ENCODE data around the gene NUMA1. TPM values are rescaled to one million over a fixed set of nuclear protein-coding genes. Genes with fewer than 3 reads are reported as not detected.

The NUMA1 gene
- total RNA-seq, 1 donor from 2014 or later = 200 TPM

DNA sequence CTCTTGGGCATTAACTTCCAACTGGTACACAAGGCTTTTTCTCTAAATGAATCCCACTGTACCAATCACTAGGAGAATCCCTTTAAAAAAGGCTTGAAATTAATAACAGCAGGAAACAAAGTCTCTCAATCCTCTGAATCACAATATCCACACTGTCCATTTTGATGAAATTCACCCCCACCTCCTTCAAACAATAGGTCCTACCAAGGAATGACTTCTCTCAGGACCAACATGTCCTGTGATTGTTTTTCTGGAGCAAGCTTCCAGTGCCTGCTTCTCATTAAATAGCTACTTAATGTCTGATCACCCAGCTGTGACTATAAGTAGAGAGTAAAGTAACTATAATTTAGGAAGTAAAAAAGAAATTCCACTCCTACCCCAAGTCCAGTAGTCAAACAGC is 13.1 kb downstream of the NUMA1 start:
- DNase-seq (ENCODE audit: extremely low read depth, low read depth, low spot score) = no peak

DNA sequence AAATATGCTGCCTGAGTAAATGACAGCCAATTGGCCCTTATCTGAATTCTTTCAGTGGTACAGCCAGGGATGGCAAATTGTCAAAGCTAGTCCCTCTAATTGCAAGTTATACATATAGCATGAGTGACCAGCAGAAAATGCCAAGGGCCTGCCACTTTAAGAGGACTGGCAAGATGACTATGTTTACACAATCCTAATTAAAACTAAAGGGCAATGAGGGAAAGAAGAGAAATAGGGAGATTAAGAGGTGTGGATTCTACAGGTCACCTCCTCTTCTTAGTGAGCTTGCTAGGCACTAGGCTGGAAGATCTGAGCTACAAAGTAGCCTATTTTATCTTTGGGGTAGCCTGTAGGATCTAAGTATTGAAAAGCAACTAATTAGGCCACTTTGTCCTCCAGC is 13.5 kb downstream of the NUMA1 start:
- no peak for DNase-seq (ENCODE audit: extremely low read depth, low read depth, low spot score)

DNA sequence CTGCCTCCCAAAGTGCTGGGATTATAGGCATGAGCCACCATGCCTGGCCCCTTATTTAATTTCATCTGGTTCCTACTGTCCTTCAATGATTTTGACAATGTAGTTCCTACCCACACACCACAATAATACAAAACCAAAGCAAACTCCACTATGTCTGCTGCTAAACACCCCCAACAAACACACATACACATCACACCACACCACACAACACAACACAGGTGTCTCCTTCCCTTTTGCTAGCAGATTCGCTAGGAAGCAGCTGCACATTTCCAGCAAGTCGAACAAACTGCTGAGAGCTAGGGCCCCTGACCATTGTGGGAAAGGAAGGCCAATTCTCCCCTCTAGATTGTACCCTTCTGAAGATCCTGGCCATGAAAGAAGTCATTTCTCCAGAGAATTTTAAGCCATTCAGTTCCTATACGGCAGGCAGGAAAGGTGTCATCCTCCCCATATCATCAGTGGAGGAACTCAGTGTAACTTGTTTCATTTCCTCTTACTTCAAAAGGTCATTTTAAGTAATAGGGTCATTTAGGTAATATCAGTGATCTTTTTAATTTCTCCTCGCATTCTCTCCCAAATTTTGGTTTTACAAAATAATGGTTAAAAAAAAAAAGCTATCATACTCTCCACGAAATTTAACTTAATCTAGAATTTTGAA is 18.5 kb downstream of the NUMA1 start:
- DNase-seq (ENCODE audit: extremely low read depth, low read depth, low spot score) = no peak

DNA sequence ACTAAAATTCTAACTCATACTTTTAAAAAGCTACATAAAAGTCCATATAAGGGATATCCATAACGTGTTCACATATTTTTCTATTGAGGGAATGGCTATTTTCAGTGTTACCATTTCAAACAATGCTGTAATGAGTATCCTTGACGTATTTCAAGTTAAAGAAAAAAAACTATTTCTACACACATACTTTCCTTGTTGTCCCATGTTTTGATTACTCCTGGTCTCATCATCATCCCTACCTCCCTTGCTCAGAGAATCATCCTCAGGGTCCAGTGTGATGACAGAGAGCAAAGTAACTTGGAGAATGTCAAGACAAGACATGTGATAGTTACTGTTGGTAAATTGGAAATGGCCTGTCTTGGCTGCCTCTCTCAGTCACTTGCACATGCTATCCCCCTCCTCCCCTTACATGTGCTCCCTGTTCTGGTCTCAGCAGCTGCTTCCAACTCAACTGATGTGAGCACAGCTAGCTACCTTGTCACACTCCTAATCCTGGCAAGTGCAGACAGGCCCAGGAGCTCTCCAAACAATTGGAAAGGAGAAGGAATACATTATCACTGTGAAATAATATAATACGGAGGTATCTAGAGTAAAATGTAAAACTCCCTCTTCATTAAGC is 21.8 kb downstream of the NUMA1 start:
- DNase-seq (ENCODE audit: extremely low read depth, low read depth, low spot score) = no peak

DNA sequence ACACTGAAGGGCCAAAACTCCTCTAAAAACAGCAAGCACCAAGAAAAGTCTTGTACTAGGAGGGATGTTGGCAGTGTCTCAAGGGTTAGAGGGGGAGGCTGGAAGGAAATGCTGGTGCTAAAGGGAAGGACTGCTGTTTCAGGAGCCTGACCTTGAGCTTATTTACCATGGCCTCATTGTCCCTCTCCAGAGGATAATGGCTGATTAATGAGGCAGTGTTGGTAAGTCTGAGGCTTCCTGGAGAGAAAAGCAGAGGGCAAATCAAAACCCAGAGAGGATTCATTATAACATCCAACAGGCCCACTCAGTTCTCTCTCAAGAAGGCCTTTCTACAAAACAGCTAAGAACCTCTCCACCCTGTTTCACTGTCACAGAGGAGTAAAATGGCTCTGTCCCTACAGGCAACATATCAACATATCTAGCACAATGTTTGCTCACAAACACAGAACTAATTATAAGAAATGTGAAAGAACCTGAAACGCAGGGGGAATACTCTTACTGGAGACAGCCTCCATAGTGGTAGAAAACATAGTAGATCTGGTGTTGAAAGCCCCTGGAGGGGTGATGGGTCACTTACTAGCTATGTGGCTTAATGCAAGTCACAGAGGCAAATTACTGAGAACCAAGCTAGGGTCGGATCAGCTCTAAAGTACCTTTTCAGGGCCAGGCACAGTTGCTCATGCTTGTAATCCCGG is 31.4 kb downstream of the NUMA1 start:
- no peak for DNase-seq (ENCODE audit: extremely low read depth, low read depth, low spot score)

DNA sequence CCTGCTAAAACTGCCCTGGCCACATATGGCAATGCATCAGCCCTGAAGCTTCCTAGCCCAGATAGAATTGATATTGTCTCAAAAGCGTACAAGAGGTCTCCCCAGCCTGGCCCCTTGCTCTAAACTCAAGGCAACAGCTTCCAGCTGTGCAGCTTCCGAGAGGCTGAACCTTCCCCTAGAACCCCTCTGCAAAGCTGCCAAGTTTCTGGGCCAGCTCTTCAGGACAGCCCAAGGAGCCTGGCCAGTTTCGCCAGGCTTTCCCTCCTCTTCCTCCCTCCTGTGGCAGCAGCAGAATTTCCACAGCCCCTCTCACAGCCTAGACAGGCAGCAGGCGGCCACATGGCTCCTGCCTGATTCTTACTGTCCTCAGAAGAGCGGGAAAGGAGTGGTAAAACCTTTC is 34.5 kb downstream of the NUMA1 start:
- DNase-seq (ENCODE audit: extremely low read depth, low read depth, low spot score) = no peak

DNA sequence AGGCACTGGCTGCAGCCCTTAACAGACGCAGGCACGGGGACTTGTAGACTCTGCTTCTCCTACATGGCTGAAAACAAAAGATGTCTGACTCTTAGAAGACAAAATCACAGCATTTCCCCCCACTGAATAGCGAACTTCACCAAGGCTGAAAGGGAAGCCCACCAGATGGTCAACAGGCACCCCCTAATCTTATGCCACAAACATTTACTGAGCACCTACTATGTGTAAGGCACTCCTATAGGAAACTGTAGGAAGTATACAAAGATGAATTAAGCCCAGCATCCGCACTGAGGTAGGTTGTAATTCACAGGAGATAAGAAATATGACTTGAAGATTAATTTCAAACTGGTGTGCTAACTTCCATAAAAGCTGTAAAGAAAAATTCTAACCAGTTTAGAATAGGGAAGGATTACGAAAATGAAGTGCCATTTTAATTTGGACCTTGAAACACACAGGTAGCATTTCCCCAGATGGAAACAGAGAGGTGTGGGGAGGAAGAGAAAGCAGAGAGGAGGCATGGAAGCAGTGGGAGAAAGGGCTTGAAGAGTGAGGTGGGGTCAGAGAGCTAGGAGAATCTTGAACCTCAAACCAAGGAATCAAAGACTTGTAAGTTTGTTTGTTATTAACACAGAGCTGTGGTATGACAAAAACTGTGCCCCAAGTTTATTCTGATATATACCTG is 38.1 kb downstream of the NUMA1 start:
- DNase-seq (ENCODE audit: extremely low read depth, low read depth, low spot score) = no peak

DNA sequence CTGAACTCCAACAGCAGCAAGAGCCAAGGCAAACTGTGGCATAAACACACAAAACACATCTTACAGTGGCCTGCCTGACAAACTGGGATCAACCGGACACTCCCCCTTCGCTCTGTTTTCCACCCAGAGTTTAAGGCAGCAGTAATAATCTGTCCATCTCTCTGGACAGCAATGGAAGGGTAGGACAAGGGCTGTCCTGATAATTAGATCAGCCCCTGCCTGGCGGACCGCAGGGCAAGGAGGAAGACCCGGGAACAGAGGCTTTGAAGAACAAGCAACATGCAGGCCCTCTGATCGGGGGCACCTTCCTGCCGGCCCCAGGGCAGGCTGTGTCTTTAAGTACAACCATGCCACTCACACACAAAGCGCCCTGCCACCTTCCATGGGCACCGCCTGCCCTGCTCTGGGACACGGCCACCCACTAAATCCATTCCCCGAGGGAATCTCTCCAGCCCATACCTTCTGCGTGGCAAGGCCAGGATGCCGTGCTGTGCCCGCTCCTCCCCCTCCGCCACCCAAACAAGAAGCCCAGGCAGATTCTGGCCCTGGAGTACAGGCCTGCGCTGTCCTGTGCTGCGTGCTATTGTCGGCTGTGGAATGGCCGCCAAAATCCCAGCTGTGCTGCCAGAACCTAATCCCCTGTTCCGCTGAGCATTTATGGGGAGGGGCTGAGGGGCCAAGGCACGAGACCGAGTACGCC is 38.8 kb downstream of the NUMA1 start:
- peak; percentile 36 for DNase-seq (ENCODE audit: extremely low read depth, low read depth, low spot score)

DNA sequence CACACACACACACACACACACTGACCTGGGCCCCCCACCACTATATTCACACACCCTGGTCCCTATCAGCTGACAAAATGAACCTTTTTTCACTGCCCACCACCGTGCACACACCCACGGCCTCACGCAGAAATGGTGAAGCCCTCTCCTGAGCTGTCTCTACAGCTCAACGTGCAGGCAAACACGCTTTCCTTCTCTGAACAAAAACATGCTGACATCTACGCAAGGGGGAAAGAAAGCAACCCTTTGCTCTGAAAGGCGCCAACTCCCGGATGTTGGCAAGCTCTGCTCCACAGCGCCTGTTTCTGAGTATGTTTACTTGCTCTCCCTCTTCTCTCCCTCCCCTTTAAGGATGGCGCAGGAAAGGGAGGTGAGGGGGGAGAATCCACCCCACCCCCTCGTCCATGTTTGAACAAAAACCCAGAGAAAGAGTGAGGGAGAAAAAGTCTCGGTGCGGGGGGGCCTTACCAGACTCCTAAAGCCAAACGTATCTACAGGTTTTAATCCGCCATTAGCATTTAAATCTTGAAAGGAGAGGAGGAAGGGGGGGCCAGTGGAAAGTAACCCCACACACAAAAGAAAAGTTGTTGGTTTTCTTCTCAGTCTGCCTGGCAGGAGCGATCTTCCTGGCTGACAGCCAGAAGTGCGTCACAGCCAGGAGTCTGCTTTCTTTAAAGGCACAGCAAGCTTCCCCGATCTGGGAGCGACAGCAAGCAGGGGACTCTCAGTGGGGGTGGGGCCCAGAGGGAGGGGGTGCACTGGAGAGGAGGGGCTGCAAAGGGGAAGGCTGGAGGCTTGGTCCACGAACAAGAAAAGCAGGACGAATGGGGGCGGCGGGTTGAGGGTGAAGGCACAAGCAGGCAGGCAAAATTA is 39.6 kb downstream of the NUMA1 start:
- DNase-seq (ENCODE audit: extremely low read depth, low read depth, low spot score) = peak; percentile 90

DNA sequence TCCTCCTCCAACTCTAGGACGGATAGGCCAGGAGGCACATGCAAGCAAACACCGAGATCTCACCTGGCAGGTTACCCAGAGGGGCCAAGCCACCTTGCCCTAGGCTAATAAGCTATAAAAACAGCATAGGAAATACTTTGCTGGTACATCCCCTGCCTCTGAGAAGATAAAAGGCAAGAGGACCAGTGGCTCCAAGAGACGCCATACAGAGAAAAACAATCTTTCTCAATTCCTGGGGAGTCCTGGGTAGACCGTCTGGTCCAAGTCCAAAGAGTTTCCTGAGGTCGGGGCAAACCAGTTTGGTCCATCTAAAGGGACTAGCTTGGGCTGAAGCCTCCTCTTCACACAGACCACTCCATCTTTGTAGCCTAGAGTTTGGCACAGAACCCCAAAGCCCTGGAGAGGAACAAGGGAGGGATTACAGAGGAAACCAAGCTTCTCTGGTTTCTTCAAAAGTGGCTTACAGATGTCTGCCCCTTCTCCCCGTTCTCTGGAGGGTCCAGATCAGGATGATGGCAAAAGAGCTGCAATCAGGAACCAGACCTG is 40.4 kb downstream of the NUMA1 start:
- no peak for DNase-seq (ENCODE audit: extremely low read depth, low read depth, low spot score)

DNA sequence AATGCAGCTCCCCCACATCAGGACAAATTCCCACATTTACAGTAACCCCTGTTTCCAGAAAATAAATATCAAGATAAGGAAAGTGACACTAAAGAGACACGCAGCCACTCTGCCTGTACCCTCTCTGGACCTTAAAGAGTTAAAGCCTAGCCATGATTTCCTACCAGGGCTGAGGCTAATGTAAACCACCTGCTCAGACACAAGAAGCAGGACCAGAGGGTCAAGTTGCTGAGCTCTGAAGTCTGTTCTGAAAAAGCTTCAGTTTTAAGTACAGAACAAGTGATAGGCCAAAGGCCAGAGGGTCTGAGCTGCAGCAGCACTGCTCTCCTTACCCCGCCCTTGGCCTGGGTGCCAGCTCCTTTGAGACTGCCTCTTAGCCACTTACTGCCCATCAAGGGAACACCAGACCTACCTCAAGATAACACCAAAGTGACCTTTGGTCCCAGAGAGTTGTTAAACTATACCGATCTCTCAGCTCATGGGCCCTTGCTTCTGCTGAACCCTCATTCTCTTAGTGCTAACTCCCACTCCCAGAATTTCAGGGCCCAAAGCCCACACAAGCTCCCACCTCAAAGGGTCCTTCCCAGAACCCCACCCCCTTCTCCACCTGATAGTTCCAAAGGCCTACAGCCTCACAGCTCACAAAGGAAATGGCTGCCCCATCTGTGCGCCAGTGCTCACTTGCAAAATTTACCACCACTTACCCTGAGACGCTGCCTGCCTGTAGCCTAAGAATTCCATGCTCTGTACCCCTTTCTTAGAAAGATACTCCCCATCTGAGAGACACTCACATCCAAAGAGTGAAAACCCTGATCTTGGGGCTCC is 41.1 kb downstream of the NUMA1 start:
- DNase-seq (ENCODE audit: extremely low read depth, low read depth, low spot score) = no peak

DNA sequence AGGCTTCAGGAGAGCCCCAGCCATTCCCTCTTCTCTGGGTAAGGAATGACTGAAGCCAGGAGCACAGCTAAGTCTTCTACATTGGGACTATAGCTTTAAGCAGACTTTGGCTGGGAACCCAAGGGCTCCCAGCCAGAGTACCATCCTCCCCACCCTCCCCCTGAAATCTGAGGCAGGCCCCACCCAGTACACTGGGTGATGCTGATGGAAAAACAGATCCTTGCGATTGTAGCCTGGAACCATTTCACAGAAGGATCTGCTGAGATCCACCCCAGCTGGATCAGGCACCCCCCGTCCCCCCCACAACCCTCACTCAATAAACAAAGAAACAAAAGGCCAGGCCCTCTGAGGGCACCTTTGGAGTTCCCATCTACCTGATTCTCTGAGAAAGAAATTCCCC is 41.9 kb downstream of the NUMA1 start:
- DNase-seq (ENCODE audit: extremely low read depth, low read depth, low spot score) = no peak

DNA sequence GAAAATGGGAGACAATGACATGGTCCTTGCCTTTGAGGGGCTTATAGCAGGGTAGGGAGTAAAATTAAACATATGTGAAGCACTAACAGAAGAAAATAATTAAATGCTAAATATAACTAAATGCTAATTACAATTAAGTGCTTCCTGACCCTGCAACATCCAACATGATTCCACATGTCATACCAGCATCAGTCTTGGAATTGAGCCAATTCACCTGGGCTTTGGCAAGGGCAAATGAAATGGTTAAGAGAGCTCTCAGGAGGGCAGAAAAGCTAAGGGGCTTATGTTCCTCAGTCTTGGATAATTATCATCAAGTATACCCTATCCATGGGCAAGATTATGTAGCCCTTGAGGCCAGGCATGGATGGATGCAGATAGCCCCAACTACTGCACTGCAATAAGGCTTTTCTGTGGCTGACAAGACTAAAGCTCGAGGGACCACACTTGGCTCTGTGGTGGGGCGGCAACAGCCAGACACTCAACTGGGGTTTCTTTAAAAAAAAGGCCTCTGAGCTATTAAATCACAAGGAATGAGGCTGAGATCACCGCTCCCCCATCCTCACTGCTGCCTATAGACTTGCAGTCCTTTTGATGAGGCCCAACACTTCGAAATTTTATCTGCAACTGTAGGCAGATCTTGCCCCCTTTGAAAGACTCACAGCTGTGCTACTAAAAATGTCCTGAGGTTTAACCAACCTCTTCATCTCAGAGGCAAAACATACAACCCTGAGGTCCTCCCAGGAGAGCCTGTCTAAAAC is 42.6 kb downstream of the NUMA1 start:
- no peak for DNase-seq (ENCODE audit: extremely low read depth, low read depth, low spot score)

DNA sequence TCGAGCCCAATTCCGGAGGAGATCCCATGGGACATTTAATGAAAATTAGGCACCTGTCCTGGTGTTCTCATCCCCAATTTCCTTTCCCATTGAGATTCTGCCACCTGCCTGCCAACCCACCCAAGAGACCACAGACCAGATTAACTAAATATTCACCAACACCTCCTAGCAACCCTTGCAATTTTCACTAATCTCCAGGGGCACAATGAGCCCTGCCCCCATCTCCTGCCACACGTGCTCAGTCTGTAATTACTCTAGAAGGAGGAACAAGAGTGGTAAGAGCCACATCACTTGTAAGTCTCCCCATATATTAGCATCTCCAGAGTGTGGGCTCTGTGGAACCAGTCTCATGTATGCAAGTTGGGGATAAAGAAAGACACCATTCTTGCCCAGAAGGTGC is 43.7 kb downstream of the NUMA1 start:
- DNase-seq (ENCODE audit: extremely low read depth, low read depth, low spot score) = no peak

DNA sequence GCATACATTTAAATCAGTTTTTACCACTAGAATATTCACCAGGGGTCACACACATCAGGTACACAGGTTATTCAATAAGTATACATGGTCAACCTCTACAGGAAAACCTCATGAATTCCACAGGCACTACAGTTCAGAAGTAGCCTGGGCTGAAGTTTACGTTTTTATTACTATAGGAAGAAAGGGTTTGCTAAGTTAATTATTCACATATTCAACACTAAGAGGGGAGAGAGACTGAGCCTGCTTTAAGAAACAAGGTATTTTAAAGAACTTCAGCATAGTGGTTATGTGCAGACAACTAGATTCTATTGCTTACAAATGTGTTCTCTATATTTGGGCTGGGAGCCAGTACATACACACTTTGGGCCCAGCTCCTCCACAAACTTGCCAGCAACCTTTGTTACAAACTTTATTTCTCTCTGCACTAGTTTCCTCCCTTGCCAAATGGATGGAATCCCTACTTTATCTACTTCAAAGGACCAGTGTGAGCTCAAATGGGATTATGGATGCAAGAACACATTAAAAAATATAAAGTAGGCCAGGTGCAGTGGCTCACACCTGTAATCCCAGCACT is 49.8 kb downstream of the NUMA1 start:
- no peak for DNase-seq (ENCODE audit: extremely low read depth, low read depth, low spot score)

DNA sequence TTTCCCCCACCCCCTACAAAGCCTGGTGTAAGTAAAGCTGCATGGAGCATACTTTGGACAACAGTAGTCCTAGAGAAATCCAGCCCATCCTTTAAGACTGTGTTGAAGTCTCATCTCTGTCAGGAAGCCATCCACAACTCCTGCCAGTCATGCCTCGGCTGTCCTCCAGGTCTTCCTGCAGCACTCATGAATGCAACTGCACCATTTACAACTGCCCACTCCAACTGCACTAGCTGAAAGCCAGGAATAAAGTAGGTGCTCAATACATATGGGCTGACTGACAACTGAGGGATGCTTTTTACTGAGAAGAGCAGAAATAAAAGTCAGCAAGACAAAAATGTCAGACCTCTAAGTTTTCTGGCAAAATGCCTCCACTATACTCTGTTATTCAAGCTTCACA is 54.3 kb downstream of the NUMA1 start:
- no peak for DNase-seq (ENCODE audit: extremely low read depth, low read depth, low spot score)

DNA sequence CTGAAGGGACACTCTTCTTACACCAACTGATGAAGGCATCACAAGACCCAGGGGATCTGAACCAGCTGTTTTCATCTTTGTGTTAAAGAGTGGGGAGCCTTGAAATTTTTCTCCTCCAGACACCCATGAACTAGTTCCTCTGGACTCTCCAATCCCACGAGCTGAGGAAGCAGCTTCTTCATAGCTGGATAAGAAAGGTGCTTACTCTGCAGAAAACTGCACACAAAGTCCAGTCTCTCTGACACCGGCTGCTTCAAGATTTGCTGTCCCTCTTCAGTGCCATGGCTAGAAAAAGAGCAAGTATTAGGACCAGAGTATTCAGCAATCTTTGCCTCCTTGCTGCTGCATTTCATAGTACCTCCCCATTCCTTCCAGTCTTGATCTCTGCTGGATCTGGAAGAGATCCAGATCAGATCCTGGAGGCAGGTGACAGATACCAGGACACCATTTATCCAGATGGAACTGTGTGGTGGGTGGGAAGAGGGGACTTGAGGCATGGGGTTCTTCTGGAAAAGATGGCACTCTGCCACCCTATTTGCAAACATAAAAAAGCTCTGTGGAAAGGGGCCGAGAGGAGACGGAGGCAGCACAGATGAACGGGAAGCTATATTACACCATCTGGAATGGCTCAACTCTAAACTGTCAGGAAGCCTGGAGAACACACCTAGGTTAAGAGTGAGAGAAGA is 56.1 kb downstream of the NUMA1 start:
- DNase-seq (ENCODE audit: extremely low read depth, low read depth, low spot score) = no peak
